Nephron (organoid): ENCODE data around the gene CIT.

ENCODE experiments used
- H3K27ac Mint-ChIP-seq, 3 experiments: 2 replicates each; pipeline ENCODE4 v1.8.0; 2020; ENCODE audit warnings: mixed read lengths in 3 of 3, mild to moderate bottlenecking in 2 of 3, moderate library complexity in 1 of 3
- H3K27me3 Mint-ChIP-seq: 2 replicates; pipeline ENCODE4 v1.8.0; 2021; ENCODE audit warnings: low read depth, mild to moderate bottlenecking, moderate library complexity, mixed read lengths
- H3K36me3 Mint-ChIP-seq: 2 replicates; pipeline ENCODE4 v1.8.0; 2020; ENCODE audit warnings: low read depth, mixed read lengths
- H3K4me1 Mint-ChIP-seq: 2 replicates; pipeline ENCODE4 v1.8.0; 2020; ENCODE audit warnings: mixed read lengths
- H3K4me3 Mint-ChIP-seq, 3 experiments: 2 replicates each; pipeline ENCODE4 v1.8.0; 2020; ENCODE audit warnings: mild to moderate bottlenecking in 3 of 3, mixed read lengths in 3 of 3, moderate library complexity in 2 of 3
- H3K9me3 Mint-ChIP-seq: 2 replicates; pipeline ENCODE4 v1.8.0; 2020; ENCODE audit warnings: mixed read lengths
- TF ChIP-seq, protein P1 (sequence below), 3 experiments: fragments of 200-600 bp; sonication (generic); IDR thresholded peaks; one replicate each; pipeline ENCODE4 v1.5.0; 2021; ENCODE audit warnings: antibody characterized with exemption in 3 of 3; ENCODE audit not compliant: unreplicated experiment in 3 of 3

Gene CIT

DNA sequence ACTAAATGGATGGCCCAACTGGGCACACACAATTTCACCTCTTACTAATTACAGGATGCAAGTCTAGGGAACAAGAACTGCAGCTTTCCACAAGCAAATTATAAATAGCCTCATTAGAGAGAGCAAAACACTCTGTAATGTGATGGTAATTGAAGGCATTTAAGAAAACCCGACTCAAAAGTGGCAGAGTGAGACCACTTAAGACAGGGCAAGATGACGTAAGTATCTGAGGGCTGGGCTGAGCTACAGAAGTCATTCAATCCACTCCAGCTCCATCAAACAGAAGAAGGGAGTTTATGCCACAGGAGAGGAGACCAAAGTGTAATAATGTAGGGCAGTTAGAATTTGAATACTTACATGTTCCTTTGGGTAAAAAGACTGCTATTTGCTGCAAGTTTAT lies 118.9 kb downstream of the CIT start:
- Mint-ChIP-seq H3K27ac (no peak overlapping the region), H3K9me3 (no peaks in the 10 kb centered on the region), H3K4me1 (no peaks in the 10 kb centered on the region), H3K4me3 (no peak overlapping the region), H3K27me3 (no peaks in the 10 kb centered on the region), H3K36me3 (peaks cover 70% of the 10 kb centered on the region)
- TF ChIP-seq, protein P1, sequence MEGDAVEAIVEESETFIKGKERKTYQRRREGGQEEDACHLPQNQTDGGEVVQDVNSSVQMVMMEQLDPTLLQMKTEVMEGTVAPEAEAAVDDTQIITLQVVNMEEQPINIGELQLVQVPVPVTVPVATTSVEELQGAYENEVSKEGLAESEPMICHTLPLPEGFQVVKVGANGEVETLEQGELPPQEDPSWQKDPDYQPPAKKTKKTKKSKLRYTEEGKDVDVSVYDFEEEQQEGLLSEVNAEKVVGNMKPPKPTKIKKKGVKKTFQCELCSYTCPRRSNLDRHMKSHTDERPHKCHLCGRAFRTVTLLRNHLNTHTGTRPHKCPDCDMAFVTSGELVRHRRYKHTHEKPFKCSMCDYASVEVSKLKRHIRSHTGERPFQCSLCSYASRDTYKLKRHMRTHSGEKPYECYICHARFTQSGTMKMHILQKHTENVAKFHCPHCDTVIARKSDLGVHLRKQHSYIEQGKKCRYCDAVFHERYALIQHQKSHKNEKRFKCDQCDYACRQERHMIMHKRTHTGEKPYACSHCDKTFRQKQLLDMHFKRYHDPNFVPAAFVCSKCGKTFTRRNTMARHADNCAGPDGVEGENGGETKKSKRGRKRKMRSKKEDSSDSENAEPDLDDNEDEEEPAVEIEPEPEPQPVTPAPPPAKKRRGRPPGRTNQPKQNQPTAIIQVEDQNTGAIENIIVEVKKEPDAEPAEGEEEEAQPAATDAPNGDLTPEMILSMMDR (IDR thresholded peaks at IDR 0.05; ENCODE audit: unreplicated experiment in 3 of 3), result no peak

DNA sequence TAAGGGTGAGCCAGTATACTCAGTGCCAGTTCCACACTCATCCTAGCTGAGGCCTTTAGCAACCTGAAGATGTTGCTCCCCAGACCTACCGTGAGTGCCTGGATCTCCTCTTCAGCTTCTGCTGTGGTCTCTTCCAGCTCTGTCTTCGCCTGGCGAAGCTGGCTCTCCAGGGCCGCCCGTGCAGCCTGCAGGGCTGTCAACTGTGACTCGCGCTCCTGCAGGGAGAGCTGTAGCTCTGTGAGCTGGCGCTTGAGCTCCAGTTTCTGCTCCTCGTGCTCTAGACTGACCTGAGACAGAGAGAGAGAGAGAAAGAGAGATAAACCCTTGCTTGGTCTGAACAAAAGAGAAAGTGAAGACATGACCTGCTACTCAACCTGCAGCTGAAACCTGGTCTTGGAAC lies 125.2 kb downstream of the CIT start:
- no peaks in the 10 kb centered on the region for H3K4me1 Mint-ChIP-seq

DNA sequence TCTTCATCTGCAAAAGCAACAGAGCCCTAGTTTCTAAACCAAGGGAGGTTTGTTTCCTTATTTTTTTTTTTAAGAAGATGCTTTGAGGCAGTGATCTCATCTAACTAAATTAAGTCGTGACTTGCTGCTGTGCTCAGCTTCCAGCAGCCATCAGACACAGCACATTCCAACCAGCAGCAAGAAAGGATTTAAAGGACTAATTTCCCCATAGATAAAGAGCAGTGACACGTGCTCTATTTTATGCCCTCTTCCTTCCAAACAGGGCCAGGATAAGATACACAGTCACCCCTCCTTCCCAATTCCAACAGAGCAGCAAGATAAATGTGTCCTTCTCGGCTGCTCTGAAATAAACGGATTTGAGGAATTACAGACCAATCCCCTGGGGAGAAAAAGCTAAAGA lies 127.5 kb downstream of the CIT start:
- Mint-ChIP-seq H3K27ac (no peak overlapping the region), H3K4me3 (no peak overlapping the region), H3K4me1 (no peaks in the 10 kb centered on the region), H3K36me3 (peaks cover 78% of the 10 kb centered on the region), H3K27me3 (no peaks in the 10 kb centered on the region), H3K9me3 (peaks cover 17% of the 10 kb centered on the region)
- TF ChIP-seq, protein P1 (IDR thresholded peaks at IDR 0.05; ENCODE audit: unreplicated experiment in 3 of 3), result no peak

More for the DNA sequence above, 125.2 kb downstream of the CIT start:
- H3K9me3 Mint-ChIP-seq, result no peaks in the 10 kb centered on the region
- H3K27me3 Mint-ChIP-seq, result no peaks in the 10 kb centered on the region
- H3K36me3 Mint-ChIP-seq, result peaks cover 62% of the 10 kb centered on the region
- no peak overlapping the region for H3K27ac Mint-ChIP-seq
- TF ChIP-seq, protein P1 (IDR thresholded peaks at IDR 0.05; ENCODE audit: unreplicated experiment in 3 of 3), result no peak
- no peak overlapping the region for H3K4me3 Mint-ChIP-seq

DNA sequence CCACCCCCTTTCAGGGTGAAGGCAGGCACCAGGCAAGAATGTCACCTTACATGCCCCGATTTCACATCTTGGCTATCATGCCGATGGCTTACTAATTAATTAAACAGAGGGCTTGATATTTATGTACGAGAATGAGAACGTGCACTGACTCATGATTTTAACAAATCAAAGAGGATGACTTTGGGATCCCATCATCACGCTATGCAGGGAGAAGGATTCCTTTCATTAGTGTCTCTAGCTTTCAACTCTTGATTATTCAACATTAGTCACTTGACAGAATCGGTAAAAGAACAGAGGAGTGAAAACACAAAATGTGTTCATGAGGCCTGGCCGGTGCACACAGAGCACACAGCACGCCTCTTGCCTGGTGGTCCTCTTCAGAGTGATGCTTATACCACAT lies 128.6 kb downstream of the CIT start:
- Mint-ChIP-seq H3K9me3 (peaks cover 26% of the 10 kb centered on the region), H3K27me3 (no peaks in the 10 kb centered on the region), H3K27ac (no peak overlapping the region), H3K4me1 (no peaks in the 10 kb centered on the region), H3K36me3 (peaks cover 80% of the 10 kb centered on the region), H3K4me3 (no peak overlapping the region)
- TF ChIP-seq, protein P1 (IDR thresholded peaks at IDR 0.05; ENCODE audit: unreplicated experiment in 3 of 3), result no peak

DNA sequence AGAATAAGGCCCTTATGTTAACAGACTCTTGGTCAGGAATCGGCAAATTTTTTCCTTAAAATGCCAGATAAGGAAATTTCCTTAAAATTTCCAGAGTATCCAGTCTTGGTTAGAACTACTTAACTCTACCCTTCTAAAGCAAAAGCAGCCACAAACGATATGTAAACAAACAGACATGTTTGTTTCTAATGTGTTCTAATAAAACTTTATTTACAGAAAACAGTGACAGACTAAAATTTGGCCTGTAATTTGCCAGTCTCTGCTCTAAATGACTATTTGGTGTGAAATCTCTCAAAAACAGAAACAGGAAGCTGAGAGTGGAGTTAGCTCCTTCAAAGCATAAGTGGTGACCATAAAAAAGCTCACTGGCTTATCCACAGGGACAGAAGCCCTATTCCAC lies 131.0 kb downstream of the CIT start:
- Mint-ChIP-seq H3K36me3 (peaks cover 94% of the 10 kb centered on the region), H3K9me3 (peaks cover 31% of the 10 kb centered on the region), H3K27me3 (no peaks in the 10 kb centered on the region), H3K4me1 (no peaks in the 10 kb centered on the region), H3K4me3 (no peak overlapping the region), H3K27ac (no peak overlapping the region)
- TF ChIP-seq, protein P1 (IDR thresholded peaks at IDR 0.05; ENCODE audit: unreplicated experiment in 3 of 3), result no peak

DNA sequence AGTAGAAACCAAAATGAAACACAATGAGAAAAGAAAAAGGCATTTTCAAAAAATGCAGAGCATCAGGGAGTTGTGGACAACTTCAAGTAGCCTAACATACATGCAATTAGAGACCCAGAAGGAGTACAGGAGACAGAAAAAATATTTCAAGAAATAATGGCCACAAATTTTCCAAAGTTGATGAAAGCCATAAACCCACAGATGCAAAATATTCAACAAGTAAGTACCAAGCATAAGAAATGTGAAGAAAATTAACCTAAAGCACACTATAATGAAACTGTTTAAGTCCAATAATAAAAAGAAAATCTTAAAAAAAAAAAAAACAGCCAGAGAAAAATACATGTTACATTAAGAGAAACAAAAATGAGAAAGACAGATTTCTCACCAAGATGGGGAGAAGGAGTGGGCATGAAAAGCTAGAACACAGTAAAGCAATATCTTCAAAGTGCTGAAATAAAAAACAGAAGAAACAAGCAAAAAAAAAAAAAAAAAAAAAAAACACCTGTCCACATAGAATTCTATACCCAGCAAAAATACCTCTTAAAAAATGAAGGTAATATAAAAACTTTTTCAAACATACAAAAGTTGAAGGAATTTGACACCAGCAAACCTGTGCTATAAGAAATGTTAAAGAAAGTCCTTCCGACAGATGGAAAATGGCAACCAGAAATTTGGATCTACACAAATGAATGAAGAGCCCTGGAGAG lies 132.1 kb downstream of the CIT start:
- no peaks in the 10 kb centered on the region for H3K27me3 Mint-ChIP-seq
- no peak overlapping the region for H3K4me3 Mint-ChIP-seq
- H3K9me3 Mint-ChIP-seq, result peaks cover 31% of the 10 kb centered on the region
- TF ChIP-seq, protein P1 (IDR thresholded peaks at IDR 0.05; ENCODE audit: unreplicated experiment in 3 of 3), result no peak
- H3K27ac Mint-ChIP-seq, result no peak overlapping the region
- peaks cover 91% of the 10 kb centered on the region for H3K36me3 Mint-ChIP-seq
- no peaks in the 10 kb centered on the region for H3K4me1 Mint-ChIP-seq
